Activated CD4-positive, alpha-beta T cell treated with anti-CD3 and anti-CD28 coated beads, Interleukin-2, amount 10 ng/mL, durations not matched to agents 24 days and 14 days (primary cell): ENCODE measurements around the gene CCNQ. TPM values are rescaled to one million over a fixed set of nuclear protein-coding genes. Genes with fewer than 3 reads are reported as not detected.

Experiments used
- DNase-seq: peaks from one replicate; pipeline ENCODE4 v3.0.0; 2022
- H3K27ac Mint-ChIP-seq: one replicate; pipeline ENCODE4 v1.8.0; 2022; ENCODE audit warnings: mild to moderate bottlenecking, mixed read lengths
- H3K27me3 Mint-ChIP-seq: one replicate; pipeline ENCODE4 v1.8.0; 2022; ENCODE audit warnings: mixed read lengths
- H3K36me3 Mint-ChIP-seq: one replicate; pipeline ENCODE4 v1.8.0; 2022; ENCODE audit warnings: low read depth, mild to moderate bottlenecking, mixed read lengths
- H3K4me1 Mint-ChIP-seq: one replicate; pipeline ENCODE4 v1.8.0; 2021; ENCODE audit warnings: mixed read lengths
- H3K4me3 Mint-ChIP-seq: one replicate; pipeline ENCODE4 v1.8.0; 2022; ENCODE audit warnings: mild to moderate bottlenecking, moderate library complexity, mixed read lengths
- H3K9me3 Mint-ChIP-seq: one replicate; pipeline ENCODE4 v1.8.0; 2021; ENCODE audit warnings: mixed read lengths
- intact Hi-C: fragments of 100-400 bp; cut with micrococcal nuclease; formaldehyde crosslinking; loops from one replicate; pipeline ENCODE4 v1.15.1; 2023
- total RNA-seq: library from RNA; stranded (reverse); gene quantifications from 2 replicates; pipeline ENCODE4 v1.2.3, GENCODE V29; 2022

Gene CCNQ
- total RNA-seq, 1 donor from 2014 or later: 28.7 TPM

GRCh38 chrX:153603131-153603656 lies 4.3 kb upstream of the CCNQ start:
- no peak for DNase-seq
- no peak overlapping the region for H3K4me3 Mint-ChIP-seq
- intact Hi-C loops: no loop called here
- no peaks in the 10 kb centered on the region for H3K9me3 Mint-ChIP-seq
- peaks cover 5% of the 10 kb centered on the region for H3K27me3 Mint-ChIP-seq
- H3K27ac Mint-ChIP-seq: no peak overlapping the region
- peaks cover 19% of the 10 kb centered on the region for H3K4me1 Mint-ChIP-seq
- no peaks in the 10 kb centered on the region for H3K36me3 Mint-ChIP-seq

- intact Hi-C loops: no loop called here
- Mint-ChIP-seq H3K4me1 (peaks cover 22% of the 10 kb centered on the region), H3K4me3 (no peak overlapping the region), H3K27ac (no peak overlapping the region), H3K27me3 (peaks cover 5% of the 10 kb centered on the region), H3K9me3 (no peaks in the 10 kb centered on the region), H3K36me3 (no peaks in the 10 kb centered on the region)
- DNase-seq: no peak
Observed at GRCh38 chrX:153602601-153603000, 3.7 kb upstream of the CCNQ start.

GRCh38 chrX:153601511-153602110 lies 2.7 kb upstream of the CCNQ start:
- no peak overlapping the region for H3K27ac Mint-ChIP-seq
- intact Hi-C loops: no loop called here
- peaks cover 28% of the 10 kb centered on the region for H3K4me1 Mint-ChIP-seq

GRCh38 chrX:153600921-153601320 lies 2.0 kb upstream of the CCNQ start:
- peaks cover 2% of the 10 kb centered on the region for H3K36me3 Mint-ChIP-seq
- H3K27ac Mint-ChIP-seq: no peak overlapping the region
- peaks cover 28% of the 10 kb centered on the region for H3K4me1 Mint-ChIP-seq
- H3K4me3 Mint-ChIP-seq: peak overlapping the region; percentile 87
- intact Hi-C loops: no loop called here
- no peaks in the 10 kb centered on the region for H3K27me3 Mint-ChIP-seq
- no peak for DNase-seq
- H3K9me3 Mint-ChIP-seq: no peaks in the 10 kb centered on the region

More at GRCh38 chrX:153601511-153602110, 2.7 kb upstream of the CCNQ start:
- H3K9me3 Mint-ChIP-seq: no peaks in the 10 kb centered on the region
- H3K4me3 Mint-ChIP-seq: no peak overlapping the region
- no peaks in the 10 kb centered on the region for H3K27me3 Mint-ChIP-seq
- peaks cover 2% of the 10 kb centered on the region for H3K36me3 Mint-ChIP-seq
- DNase-seq: no peak

- H3K9me3 Mint-ChIP-seq: no peaks in the 10 kb centered on the region
Observed at GRCh38 chrX:153600032-153600373, 1.1 kb upstream of the CCNQ start.

GRCh38 chrX:153599192-153600031 lies 473 bp upstream of the CCNQ start:
- H3K27me3 Mint-ChIP-seq: no peaks in the 10 kb centered on the region
- H3K9me3 Mint-ChIP-seq: no peaks in the 10 kb centered on the region
- intact Hi-C loops: loop anchor here (1.0 to 2.0 kb wide), 3 partner anchors 17 to 129 kb away; partner anchors contain the start of genes ABCD1, BCAP31 and HAUS7
- DNase-seq: peak; percentile 97
- H3K4me3 Mint-ChIP-seq: peak overlapping the region; percentile 87
- peaks cover 25% of the 10 kb centered on the region for H3K4me1 Mint-ChIP-seq
- H3K27ac Mint-ChIP-seq: peak overlapping the region; percentile 73
- peaks cover 2% of the 10 kb centered on the region for H3K36me3 Mint-ChIP-seq

More at GRCh38 chrX:153600032-153600373, 1.1 kb upstream of the CCNQ start:
- Mint-ChIP-seq H3K36me3 (peaks cover 2% of the 10 kb centered on the region), H3K4me1 (peaks cover 28% of the 10 kb centered on the region), H3K4me3 (peak overlapping the region; percentile 87), H3K27ac (peak overlapping the region; percentile 73), H3K27me3 (no peaks in the 10 kb centered on the region)
- intact Hi-C loops: no loop called here
- DNase-seq: peak; percentile 72

- intact Hi-C loops: no loop called here
- H3K27me3 Mint-ChIP-seq: no peaks in the 10 kb centered on the region
- no peak for DNase-seq
- H3K4me3 Mint-ChIP-seq: peak overlapping the region; percentile 88
- peaks cover 12% of the 10 kb centered on the region for H3K36me3 Mint-ChIP-seq
- peaks cover 21% of the 10 kb centered on the region for H3K4me1 Mint-ChIP-seq
- H3K27ac Mint-ChIP-seq: no peak overlapping the region
- no peaks in the 10 kb centered on the region for H3K9me3 Mint-ChIP-seq
Observed at GRCh38 chrX:153596981-153597750, 1.8 kb downstream of the CCNQ start.

GRCh38 chrX:153595859-153596857 lies 2.8 kb downstream of the CCNQ start:
- H3K27me3 Mint-ChIP-seq: no peaks in the 10 kb centered on the region
- DNase-seq: no peak
- H3K9me3 Mint-ChIP-seq: no peaks in the 10 kb centered on the region
- H3K4me1 Mint-ChIP-seq: peaks cover 21% of the 10 kb centered on the region
- no peak overlapping the region for H3K4me3 Mint-ChIP-seq
- H3K27ac Mint-ChIP-seq: no peak overlapping the region
- intact Hi-C loops: no loop called here
- H3K36me3 Mint-ChIP-seq: peaks cover 14% of the 10 kb centered on the region

- Mint-ChIP-seq H3K27me3 (no peaks in the 10 kb centered on the region), H3K4me3 (no peak overlapping the region), H3K27ac (no peak overlapping the region), H3K9me3 (no peaks in the 10 kb centered on the region), H3K36me3 (peaks cover 14% of the 10 kb centered on the region), H3K4me1 (peaks cover 16% of the 10 kb centered on the region)
- DNase-seq: no peak
- intact Hi-C loops: no loop called here
Observed at GRCh38 chrX:153595387-153595786, 3.6 kb downstream of the CCNQ start.

GRCh38 chrX:153593811-153594500 lies 5.0 kb downstream of the CCNQ start:
- no peaks in the 10 kb centered on the region for H3K27me3 Mint-ChIP-seq
- H3K9me3 Mint-ChIP-seq: no peaks in the 10 kb centered on the region
- no peak overlapping the region for H3K4me3 Mint-ChIP-seq
- peaks cover 9% of the 10 kb centered on the region for H3K4me1 Mint-ChIP-seq
- peaks cover 14% of the 10 kb centered on the region for H3K36me3 Mint-ChIP-seq
- no peak overlapping the region for H3K27ac Mint-ChIP-seq
- no peak for DNase-seq
- intact Hi-C loops: no loop called here

- Mint-ChIP-seq H3K27me3 (no peaks in the 10 kb centered on the region), H3K4me3 (no peak overlapping the region), H3K27ac (no peak overlapping the region), H3K36me3 (peaks cover 17% of the 10 kb centered on the region), H3K9me3 (no peaks in the 10 kb centered on the region), H3K4me1 (peaks cover 9% of the 10 kb centered on the region)
- no peak for DNase-seq
- intact Hi-C loops: no loop called here
Observed at GRCh38 chrX:153592966-153593688, 5.8 kb downstream of the CCNQ start.
